Activated CD4-positive, alpha-beta memory T cell treated with anti-CD3 and anti-CD28 coated beads, Interleukin-2, amount 10 ng/mL, durations not matched to agents 7 days and 5 days (primary cell): ENCODE data around the gene MIB2. TPM values are rescaled to one million over a fixed set of nuclear protein-coding genes. Genes with fewer than 3 reads are reported as not detected.
"Not testable (repeated sequence)": the region's sequence is repeated elsewhere in the genome, so short reads cannot be mapped to it uniquely, and the experiment has no call there.

ENCODE experiments used
- CTCF ChIA-PET: fragments of 350-600 bp; sonication (Branson Sonifier 250); formaldehyde crosslinking; loops from one replicate; lab custom pipeline; 2021; ENCODE audit warnings: antibody characterized with exemption, inconsistent platforms; lab: Charles Lee
- POLR2A ChIA-PET: fragments of 350-600 bp; sonication (Branson Sonifier 250); formaldehyde crosslinking; loops from one replicate; lab custom pipeline; 2021; ENCODE audit warnings: antibody characterized with exemption; lab: Charles Lee
- DNase-seq: peaks from one replicate; pipeline ENCODE4 v3.0.0-alpha.2; 2020
- H3K27ac Mint-ChIP-seq: one replicate; pipeline ENCODE4 v1.8.0; 2021; ENCODE audit warnings: mild to moderate bottlenecking, mixed read lengths
- H3K27me3 Mint-ChIP-seq: one replicate; pipeline ENCODE4 v1.8.0; 2021; ENCODE audit warnings: mixed read lengths
- H3K36me3 Mint-ChIP-seq: one replicate; pipeline ENCODE4 v1.8.0; 2021; ENCODE audit warnings: low read depth, mixed read lengths
- H3K4me1 Mint-ChIP-seq: one replicate; pipeline ENCODE4 v1.8.0; 2021; ENCODE audit warnings: mixed read lengths
- H3K4me3 Mint-ChIP-seq: one replicate; pipeline ENCODE4 v1.8.0; 2021; ENCODE audit warnings: mild to moderate bottlenecking, mixed read lengths
- H3K9me3 Mint-ChIP-seq: one replicate; pipeline ENCODE4 v1.8.0; 2021; ENCODE audit warnings: mixed read lengths
- total RNA-seq, 2 experiments: library from RNA; stranded (reverse); gene quantifications; one replicate each; pipeline ENCODE4 v1.2.3, GENCODE V29; 2021

The MIB2 gene
- total RNA-seq, 2 experiments from 2014 or later = 37.2 to 37.5 TPM

GRCh38 chr1:1627829-1628753 lies 12.8 kb downstream of the MIB2 start:
- ChIA-PET POLR2A (interaction anchor here (1.0 to 3.8 kb wide), 4 partner anchors 7 to 24 kb away, joined by 3 to 42 read pairs (median 7); partner anchors contain the start of gene MIB2), CTCF (no interaction called here)
- Mint-ChIP-seq H3K4me3 (peak overlapping the region; percentile 35), H3K27ac (no peak overlapping the region), H3K27me3 (peaks cover 4% of the 10 kb centered on the region), H3K36me3 (peaks cover 3% of the 10 kb centered on the region), H3K9me3 (no peaks in the 10 kb centered on the region), H3K4me1 (peaks cover 5% of the 10 kb centered on the region)
- no peak for DNase-seq

DNA sequence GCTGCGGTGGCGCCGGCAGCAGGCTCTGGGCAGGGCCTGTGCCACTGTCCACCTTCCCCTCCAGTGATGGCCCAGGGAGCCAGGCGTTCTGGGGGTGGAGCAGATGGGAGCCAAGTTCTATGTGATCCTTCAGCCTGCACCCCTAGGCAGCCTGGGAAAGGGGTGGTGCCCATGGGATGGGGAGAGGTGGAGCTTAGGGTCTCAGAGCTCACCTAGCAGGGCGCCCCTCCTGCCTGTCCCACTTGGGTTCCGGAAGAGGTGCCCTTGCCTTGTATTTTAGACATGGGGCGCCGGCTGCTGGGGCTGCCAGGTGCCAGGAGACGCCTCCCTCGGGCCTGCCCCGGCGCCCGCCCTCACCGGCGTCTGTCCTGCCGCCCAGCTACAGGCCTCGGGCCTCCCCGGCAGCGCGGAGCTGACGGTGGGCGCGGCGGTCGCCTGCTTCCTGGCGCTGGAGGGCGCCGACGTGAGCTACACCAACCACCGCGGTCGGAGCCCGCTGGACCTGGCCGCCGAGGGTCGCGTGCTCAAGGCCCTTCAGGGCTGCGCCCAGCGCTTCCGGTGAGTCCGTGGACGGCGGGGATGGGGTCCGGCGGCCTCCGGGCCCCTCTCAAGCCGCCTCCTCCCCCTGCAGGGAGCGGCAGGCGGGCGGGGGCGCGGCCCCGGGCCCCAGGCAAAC lies 13.6 kb downstream of the MIB2 start:
- peak; percentile 38 for DNase-seq
- Mint-ChIP-seq H3K27ac (no peak overlapping the region), H3K9me3 (no peaks in the 10 kb centered on the region), H3K4me3 (peak overlapping the region; percentile 35), H3K36me3 (peaks cover 3% of the 10 kb centered on the region), H3K27me3 (peaks cover 4% of the 10 kb centered on the region), H3K4me1 (peaks cover 5% of the 10 kb centered on the region)
- CTCF ChIA-PET = no interaction called here
- POLR2A ChIA-PET = interaction anchor here (0.8 to 3.8 kb wide), 6 partner anchors 8 to 26 kb away, joined by 3 to 42 read pairs (median 5); partner anchors contain the start of gene MIB2

DNA sequence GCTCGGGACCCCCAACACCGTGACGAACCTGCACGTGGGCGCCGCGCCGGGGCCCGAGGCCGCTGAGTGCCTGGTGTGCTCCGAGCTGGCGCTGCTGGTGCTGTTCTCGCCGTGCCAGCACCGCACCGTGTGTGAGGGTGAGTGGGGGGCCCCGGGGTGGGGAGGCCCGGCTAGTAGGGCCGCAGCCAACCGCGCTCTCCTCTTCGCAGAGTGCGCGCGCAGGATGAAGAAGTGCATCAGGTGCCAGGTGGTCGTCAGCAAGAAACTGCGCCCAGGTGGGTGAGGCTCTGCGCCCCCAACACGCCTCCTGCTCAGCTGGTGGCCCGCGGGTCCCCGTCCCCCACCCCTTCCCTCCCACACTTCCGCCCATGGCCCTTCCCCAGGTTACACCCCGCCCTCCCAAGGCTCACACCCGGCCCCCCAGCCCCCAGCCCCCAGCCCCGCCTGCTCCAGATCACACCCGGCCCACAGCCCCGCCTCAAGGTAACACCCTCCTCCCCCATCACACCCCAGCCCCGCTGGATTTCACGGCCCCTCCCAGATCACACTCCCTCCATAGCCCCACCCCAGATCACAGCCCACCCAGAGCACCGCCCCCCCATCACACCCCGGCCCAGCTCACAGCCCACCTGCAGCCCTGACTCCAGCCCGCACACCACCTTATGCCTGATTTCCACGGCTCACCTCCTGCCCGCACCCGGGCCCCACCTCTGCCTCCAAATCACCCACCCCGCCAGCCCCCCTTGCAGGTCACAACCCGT lies 14.3 kb downstream of the MIB2 start:
- H3K9me3 Mint-ChIP-seq = no peaks in the 10 kb centered on the region
- peaks cover 4% of the 10 kb centered on the region for H3K27me3 Mint-ChIP-seq
- peak overlapping the region; percentile 26 for H3K27ac Mint-ChIP-seq
- CTCF ChIA-PET = interaction anchor here (0.6 kb wide), 1 partner anchor 130 kb away, joined by 4 read pairs; no protein-coding TSS in a partner anchor
- H3K4me3 Mint-ChIP-seq = peak overlapping the region; percentile 47
- peaks cover 5% of the 10 kb centered on the region for H3K4me1 Mint-ChIP-seq
- H3K36me3 Mint-ChIP-seq = peaks cover 3% of the 10 kb centered on the region
- POLR2A ChIA-PET = interaction anchor here (0.8 to 3.8 kb wide), 8 partner anchors 8 to 150 kb away, joined by 3 to 42 read pairs (median 4); partner anchors contain the start of gene MIB2
- DNase-seq = peak; percentile 62

DNA sequence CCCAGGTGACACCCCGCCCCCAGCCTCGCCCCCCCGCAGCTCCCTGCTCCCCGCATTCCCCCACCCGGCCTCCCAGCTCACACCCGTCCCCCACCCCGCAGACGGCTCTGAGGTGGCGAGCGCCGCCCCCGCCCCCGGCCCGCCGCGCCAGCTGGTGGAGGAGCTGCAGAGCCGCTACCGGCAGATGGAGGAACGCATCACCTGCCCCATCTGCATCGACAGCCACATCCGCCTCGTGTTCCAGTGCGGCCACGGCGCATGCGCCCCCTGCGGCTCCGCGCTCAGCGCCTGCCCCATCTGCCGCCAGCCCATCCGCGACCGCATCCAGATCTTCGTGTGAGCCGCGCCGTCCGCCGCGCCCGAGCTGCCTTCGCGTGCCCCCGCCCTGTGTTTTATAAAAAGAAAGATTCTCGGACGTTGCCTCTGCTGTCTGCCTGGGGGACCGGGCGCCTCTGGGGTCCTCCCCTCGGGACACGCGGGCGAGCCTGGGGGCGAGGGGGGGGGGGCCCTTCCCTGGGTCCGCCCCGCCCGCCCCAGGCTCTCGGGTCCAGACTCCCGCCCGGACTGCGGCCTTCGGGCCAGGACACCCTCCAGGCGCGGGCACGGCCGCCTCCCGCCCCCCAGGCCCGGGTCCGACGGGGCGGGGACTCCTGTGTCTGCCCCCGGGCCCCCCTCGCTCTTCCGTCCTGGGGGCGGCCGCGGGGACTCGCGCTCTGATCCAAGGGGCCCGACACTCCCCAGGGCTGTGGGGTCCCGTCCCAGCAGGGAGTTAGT lies 15.1 kb downstream of the MIB2 start:
- peaks cover 3% of the 10 kb centered on the region for H3K36me3 Mint-ChIP-seq
- H3K4me3 Mint-ChIP-seq = peak overlapping the region; percentile 79
- DNase-seq = peak; percentile 95
- CTCF ChIA-PET = no interaction called here
- H3K4me1 Mint-ChIP-seq = peaks cover 5% of the 10 kb centered on the region
- H3K9me3 Mint-ChIP-seq = no peaks in the 10 kb centered on the region
- peaks cover 4% of the 10 kb centered on the region for H3K27me3 Mint-ChIP-seq
- POLR2A ChIA-PET = interaction anchor here (0.6 to 3.8 kb wide), 9 partner anchors 9 to 149 kb away, joined by 3 to 42 read pairs (median 4); partner anchors contain the start of genes CDK11A and MIB2
- H3K27ac Mint-ChIP-seq = peak overlapping the region; percentile 83

GRCh38 chr1:1630965-1631781 lies 15.9 kb downstream of the MIB2 start:
- H3K4me1 Mint-ChIP-seq = peaks cover 5% of the 10 kb centered on the region
- ChIA-PET CTCF (no interaction called here), POLR2A (interaction anchor here (0.6 to 3.8 kb wide), 6 partner anchors 17 to 148 kb away, joined by 3 to 42 read pairs (median 3); partner anchors contain the start of genes CDK11A and MIB2)
- no peak overlapping the region for H3K4me3 Mint-ChIP-seq
- no peaks in the 10 kb centered on the region for H3K9me3 Mint-ChIP-seq
- no peak for DNase-seq
- no peak overlapping the region for H3K27ac Mint-ChIP-seq
- H3K27me3 Mint-ChIP-seq = peaks cover 4% of the 10 kb centered on the region
- peaks cover 3% of the 10 kb centered on the region for H3K36me3 Mint-ChIP-seq

GRCh38 chr1:1631782-1632420 lies 16.6 kb downstream of the MIB2 start, which contains the start of gene MMP23B:
Gene MMP23B (plus strand): TSS chr1:1632173. CDS start chr1:1632219, 46 bp downstream.
- ChIA-PET CTCF (no interaction called here), POLR2A (interaction anchor here (0.9 to 3.8 kb wide), 3 partner anchors 17 to 92 kb away, joined by 3 to 42 read pairs (median 3); partner anchors contain the start of genes CDK11A and MIB2)
- Mint-ChIP-seq H3K4me3 (no peak within 1 kb of the TSS), H3K27ac (no peak within 1 kb of the TSS), H3K27me3 (peaks cover 4% of the 10 kb centered on the region), H3K36me3 (peaks cover 7% of the 10 kb centered on the region), H3K9me3 (no peaks in the 10 kb centered on the region), H3K4me1 (peaks cover 5% of the 10 kb centered on the region)
- no peak for DNase-seq

DNA sequence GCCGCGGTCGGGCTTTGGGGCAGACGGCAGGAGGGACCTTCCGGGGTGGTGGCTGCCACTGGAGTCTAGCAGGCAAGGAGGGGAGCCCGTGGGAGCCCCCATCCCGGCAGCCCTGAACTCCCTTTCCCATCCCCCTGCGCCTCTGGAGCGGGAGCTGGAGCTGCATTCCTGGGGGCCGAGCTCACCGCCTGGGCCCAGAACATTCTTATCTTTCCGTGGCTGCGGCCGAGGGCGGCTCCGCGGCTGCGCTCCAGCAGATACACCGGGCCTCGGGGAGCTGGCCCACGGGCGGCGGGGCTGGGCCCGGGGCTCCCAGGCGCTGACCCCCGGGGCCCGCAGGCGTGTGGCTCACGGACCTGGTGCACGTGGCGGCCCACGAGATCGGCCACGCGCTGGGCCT lies 18.1 kb downstream of the MIB2 start:
- H3K4me3 Mint-ChIP-seq, POLR2A ChIA-PET, H3K9me3 Mint-ChIP-seq, H3K27ac Mint-ChIP-seq, H3K27me3 Mint-ChIP-seq, H3K36me3 Mint-ChIP-seq, DNase-seq, CTCF ChIA-PET, H3K4me1 Mint-ChIP-seq: not testable (repeated sequence)

GRCh38 chr1:1634613-1635012 lies 19.3 kb downstream of the MIB2 start:
- H3K9me3 Mint-ChIP-seq, H3K27me3 Mint-ChIP-seq, H3K4me1 Mint-ChIP-seq, CTCF ChIA-PET, H3K27ac Mint-ChIP-seq, POLR2A ChIA-PET, H3K4me3 Mint-ChIP-seq, DNase-seq, H3K36me3 Mint-ChIP-seq: not testable (repeated sequence)

- CTCF ChIA-PET, DNase-seq, POLR2A ChIA-PET, H3K36me3 Mint-ChIP-seq, H3K9me3 Mint-ChIP-seq, H3K4me3 Mint-ChIP-seq, H3K4me1 Mint-ChIP-seq, H3K27ac Mint-ChIP-seq, H3K27me3 Mint-ChIP-seq: not testable (repeated sequence)
These were observed 21.6 kb downstream of the MIB2 start for GRCh38 chr1:1636621-1637478.

GRCh38 chr1:1637479-1637875 lies 22.2 kb downstream of the MIB2 start:
- CTCF ChIA-PET, H3K27ac Mint-ChIP-seq, H3K4me1 Mint-ChIP-seq, H3K36me3 Mint-ChIP-seq, H3K9me3 Mint-ChIP-seq, H3K27me3 Mint-ChIP-seq, POLR2A ChIA-PET, H3K4me3 Mint-ChIP-seq, DNase-seq: not testable (repeated sequence)
